Esophagus muscularis mucosa (tissue), 3 donors: Measurements from ENCODE around the gene SLC23A2.

Experiments
- CTCF ChIP-seq, 3 experiments: fragments of 200-600 bp in 2 of 3; fragments of 450-650 bp in 1 of 3; sonication (generic) in 2 of 3; IDR thresholded peaks; one replicate each; pipeline ENCODE4 v1.5.1; 2017 to 2019; ENCODE audit warnings: antibody characterized with exemption in 3 of 3, mild to moderate bottlenecking in 2 of 3, moderate library complexity in 1 of 3
- POLR2A ChIP-seq: fragments of 450-650 bp; IDR thresholded peaks from one replicate; pipeline ENCODE4 v1.6.1; 2017; ENCODE audit warnings: antibody characterized with exemption, moderate library complexity, mild to moderate bottlenecking, low read depth

DNA sequence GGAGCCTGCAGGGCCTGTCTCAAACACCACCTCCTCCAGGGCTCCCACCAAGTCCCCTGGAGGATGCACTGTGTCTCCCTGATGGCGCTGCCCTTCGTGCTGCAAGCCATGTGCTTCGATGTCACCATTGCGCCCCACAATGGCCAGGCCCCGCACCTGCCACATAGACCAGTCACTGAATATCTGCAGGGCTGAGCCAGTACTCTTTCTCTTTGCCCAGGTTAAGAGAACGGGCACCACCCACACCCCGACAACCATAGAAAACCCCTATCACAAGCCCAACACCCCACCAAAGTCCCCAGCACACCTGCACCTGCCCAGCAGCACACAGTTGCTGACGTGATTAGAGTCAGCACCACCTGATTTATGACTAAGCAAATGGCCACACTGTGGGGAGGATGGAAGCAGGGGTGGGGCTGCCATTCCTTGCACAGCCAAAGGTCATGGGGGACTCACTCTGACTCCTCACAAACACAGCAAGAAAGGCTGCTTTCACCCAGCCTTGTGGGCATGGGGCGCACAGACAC is 104.3 kb downstream of the SLC23A2 start:
- TF ChIP-seq CTCF (IDR thresholded peaks at IDR 0.05) (no peak), POLR2A (no peak)
